ENCODE results near the gene CNTNAP5.

The CNTNAP5 gene

DNA sequence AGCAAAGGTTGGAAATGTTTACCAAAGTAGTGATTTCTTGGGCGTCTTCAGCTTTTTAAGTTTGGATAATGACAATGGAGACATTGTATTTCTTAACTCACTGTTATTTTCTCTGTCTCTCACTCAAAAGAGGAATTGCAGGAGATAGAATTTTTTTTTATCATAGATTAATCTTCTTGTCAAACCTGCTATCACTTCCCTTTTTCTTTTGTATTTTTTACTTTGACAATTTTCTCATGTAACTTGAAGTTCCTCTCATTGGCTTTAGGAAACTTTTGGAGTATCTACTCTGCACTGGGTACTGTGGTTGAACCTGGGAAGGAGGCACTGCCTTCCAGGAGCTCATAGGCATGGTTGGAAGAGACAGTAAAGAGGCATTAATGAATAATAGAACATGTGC lies 489.1 kb downstream of the CNTNAP5 start:
- H3K4me3 ChIP-seq (ENCODE audit: low read length) = no peak overlapping the region
- TF ChIP-seq ZNF274 (IDR thresholded peaks at IDR 0.05; ENCODE audit: low read depth, low read length) = no peak

DNA sequence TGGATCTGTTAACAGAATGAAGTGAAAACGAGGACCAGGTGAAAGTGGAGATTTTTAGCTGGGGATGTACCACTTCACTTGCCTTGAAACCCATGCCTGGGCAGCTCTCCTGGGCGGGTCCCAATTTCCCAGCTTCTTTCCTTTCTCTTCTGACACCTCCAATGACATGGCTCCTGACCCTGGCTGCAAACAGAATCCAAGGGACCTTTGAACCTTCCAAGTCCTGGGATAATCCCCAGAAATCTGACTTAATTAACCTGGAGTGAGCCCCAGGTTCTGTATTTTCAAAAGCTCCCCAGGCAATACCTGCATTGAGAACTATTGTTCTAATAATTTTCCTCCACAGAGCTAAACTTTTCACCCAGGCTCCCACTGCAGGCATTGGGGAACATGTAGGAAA lies 495.9 kb downstream of the CNTNAP5 start:
- H3K4me3 ChIP-seq (ENCODE audit: low read length) = no peak overlapping the region
- no peak for TF ChIP-seq ZNF274 (IDR thresholded peaks at IDR 0.05; ENCODE audit: low read depth, low read length)

DNA sequence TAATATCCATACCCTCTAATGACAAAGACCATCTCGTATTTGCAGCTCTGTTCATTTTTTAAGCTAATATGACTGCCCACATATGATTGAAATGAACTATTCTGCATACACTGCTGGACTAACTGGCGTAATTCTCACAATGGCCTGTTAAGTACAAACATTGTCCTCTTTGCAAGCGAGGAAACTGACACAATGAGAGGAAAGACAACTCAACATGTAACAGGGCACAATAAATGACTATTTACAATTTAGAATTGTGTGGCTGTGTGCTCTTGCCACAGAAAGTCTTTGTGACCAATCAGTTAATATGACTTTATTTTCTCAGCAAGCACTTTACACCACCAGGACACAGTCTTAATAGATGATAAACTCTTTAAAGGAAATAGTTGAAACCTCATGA lies 498.0 kb downstream of the CNTNAP5 start:
- TF ChIP-seq ZNF274 (IDR thresholded peaks at IDR 0.05; ENCODE audit: low read depth, low read length) = no peak
- H3K4me3 ChIP-seq (ENCODE audit: low read length) = no peak overlapping the region

DNA sequence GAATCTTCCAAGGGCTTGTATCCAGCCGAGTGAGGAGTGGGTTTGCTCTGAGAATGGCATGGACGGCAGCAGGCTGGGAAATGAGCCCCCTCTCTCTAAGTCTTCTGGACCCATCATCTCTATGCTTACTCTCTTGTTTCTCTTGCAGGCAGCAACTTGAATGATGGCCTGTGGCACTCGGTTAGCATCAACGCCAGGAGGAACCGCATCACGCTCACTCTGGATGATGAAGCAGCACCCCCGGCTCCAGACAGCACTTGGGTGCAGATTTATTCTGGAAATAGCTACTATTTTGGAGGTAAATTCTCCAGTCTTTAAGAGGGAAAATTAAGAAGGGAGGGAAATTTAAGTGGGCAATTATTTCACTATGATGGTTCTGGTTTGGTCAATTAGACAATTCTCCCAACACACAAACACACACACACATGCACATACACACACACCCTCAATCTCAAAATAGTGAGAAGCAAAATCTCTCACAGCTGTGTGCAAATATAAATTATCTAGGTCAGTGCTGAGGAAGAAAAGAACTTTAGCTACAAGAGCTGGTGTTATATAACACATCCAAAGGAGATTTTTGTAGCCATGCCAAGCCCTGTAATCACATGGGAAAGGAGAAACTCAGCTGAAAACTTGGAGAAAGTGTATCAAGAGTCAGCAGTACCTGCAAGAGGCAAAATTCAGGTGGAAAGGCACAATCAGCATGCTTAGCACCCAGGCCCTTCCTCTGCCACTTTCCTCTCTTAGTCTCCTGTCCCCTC lies 499.2 kb downstream of the CNTNAP5 start:
- no peak for TF ChIP-seq ZNF274 (IDR thresholded peaks at IDR 0.05; ENCODE audit: low read depth, low read length)
- no peak overlapping the region for H3K4me3 ChIP-seq (ENCODE audit: low read length)

DNA sequence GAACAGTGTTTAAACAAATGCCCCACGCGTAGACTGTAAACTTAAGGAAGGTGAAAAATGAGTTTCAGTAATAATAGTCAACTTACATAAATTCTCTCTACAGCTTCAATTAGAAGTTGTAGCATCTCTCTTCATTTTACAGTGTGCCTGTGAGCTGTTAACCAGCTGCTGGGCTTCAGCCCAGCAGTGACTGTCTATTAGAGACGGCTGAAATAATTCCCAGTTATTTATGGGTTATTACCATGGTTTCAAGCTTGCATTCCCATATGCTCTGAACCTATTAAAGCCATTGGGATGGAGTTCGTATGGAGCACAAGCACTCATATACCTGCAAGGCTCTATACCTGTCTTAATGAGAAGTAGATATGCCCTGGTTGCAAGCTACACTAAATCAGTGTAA lies 501.1 kb downstream of the CNTNAP5 start:
- H3K4me3 ChIP-seq (ENCODE audit: low read length) = no peak overlapping the region
- no peak for TF ChIP-seq ZNF274 (IDR thresholded peaks at IDR 0.05; ENCODE audit: low read depth, low read length)

DNA sequence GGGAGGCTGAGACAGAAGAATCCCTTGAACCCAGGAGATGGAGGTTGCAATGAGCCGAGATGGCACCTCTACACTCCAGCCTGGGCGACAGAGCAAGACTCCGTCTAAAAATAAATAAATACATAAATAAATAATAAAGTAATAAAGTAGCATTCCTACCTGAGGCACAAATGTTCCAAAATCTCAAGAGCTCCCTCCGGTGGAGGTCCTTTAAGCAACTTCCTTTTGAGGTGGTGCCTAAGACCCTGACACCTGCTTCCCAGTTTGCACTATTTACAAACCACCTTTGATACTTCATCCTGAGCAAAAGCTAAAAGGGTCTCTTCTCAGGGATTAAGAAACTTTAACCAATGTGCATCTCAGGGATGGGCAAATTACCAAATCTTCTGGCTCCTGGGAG lies 505.1 kb downstream of the CNTNAP5 start:
- no peak overlapping the region for H3K4me3 ChIP-seq (ENCODE audit: low read length)
- no peak for TF ChIP-seq ZNF274 (IDR thresholded peaks at IDR 0.05; ENCODE audit: low read depth, low read length)

DNA sequence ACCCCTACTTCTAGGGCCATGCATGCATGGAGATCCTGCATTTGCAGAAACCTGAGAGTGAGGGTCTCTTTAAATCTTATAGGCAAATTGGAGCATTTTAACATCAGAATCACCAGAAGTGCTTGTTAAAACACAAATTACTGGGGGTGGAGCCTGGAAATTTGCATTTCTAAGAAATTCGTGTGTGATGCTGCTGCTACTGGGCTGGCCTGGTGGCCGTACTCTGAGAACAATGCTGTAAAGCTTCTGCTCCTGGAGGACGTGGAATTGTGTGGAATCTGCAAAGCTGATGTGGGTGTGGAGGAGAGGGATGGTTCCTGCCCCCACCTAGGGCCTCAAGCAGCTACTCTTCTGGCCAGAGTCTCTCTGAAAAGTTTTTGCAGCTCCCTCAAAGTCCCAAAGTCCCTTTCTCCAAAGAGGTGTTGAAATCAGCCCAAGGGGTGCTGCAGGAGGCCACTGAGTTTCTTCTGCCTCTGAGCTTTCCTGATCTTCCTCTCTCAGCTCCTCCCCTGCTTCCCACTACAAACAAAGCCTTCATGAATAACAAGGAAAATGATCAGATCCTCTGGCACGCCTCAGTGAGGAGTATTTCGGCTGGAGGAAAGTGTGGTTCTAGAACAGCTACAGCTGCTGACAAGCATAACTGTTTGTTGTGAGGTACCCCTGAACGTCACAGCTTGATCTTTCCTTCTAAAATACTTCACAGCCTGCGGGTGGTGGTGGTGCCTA lies 508.3 kb downstream of the CNTNAP5 start:
- TF ChIP-seq ZNF274 (IDR thresholded peaks at IDR 0.05; ENCODE audit: low read depth, low read length) = no peak

DNA sequence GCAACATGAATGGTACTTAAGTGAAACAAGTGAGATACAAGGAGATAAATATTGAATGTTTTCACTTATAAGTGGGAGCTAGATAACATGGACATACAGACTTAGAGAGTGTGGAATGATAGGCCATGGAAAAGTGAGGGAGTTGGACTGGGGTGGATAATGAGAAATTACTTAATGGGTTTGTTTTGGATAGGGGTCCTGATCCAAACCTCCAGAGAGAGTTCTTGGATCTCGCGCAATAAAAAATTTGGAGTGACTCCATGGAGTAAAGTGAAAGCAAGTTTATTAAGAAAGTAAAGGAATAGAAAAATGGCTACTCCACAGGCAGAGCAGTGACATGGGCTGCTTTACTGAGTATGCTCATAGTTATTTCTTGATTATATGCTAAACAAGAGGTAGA lies 508.9 kb downstream of the CNTNAP5 start:
- no peak overlapping the region for H3K4me3 ChIP-seq (ENCODE audit: low read length)
- TF ChIP-seq ZNF274 (IDR thresholded peaks at IDR 0.05; ENCODE audit: low read depth, low read length) = no peak

More for the DNA sequence above, 508.3 kb downstream of the CNTNAP5 start:
- H3K4me3 ChIP-seq (ENCODE audit: low read length) = no peak overlapping the region

DNA sequence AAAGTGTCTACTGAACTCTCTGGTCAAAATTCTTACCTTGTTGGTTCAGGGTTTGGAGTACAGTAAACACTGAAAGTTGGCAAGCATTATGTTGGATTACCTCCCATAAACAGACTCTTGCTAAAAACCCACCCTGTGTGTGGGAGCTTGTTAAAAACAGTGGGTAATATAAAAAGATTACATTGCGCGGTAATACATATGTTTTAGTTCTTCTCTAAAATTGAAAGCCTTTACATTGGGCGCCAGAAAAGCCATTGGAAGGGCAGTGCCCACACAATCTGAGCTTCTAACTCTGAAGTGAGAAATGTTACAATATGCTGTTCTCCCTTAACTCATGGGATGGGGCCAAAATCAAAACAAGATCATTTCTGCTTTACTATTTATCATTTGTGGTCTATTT lies 510.7 kb downstream of the CNTNAP5 start:
- TF ChIP-seq ZNF274 (IDR thresholded peaks at IDR 0.05; ENCODE audit: low read depth, low read length) = no peak
- H3K4me3 ChIP-seq (ENCODE audit: low read length) = no peak overlapping the region

DNA sequence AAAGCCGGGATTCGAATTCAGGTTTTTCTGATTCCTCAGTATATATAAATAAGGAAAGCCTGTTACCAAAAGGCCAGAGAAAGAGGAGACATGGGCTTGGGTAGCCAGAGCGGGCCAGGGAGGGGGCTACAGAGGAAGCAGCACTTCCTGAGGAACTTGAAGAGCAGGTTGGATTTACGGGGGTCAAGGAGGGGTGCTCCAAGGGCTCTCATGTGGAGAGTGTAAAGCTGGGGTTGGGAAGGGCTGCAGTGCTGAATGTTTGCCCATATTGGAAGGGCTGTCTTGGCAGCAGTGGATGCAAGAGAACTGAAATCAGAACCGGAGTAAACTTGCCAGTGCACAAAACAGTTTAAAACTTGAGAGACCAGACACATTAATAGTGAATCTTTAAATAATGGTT lies 511.5 kb downstream of the CNTNAP5 start:
- no peak for TF ChIP-seq ZNF274 (IDR thresholded peaks at IDR 0.05; ENCODE audit: low read depth, low read length)
- H3K4me3 ChIP-seq (ENCODE audit: low read length) = no peak overlapping the region

DNA sequence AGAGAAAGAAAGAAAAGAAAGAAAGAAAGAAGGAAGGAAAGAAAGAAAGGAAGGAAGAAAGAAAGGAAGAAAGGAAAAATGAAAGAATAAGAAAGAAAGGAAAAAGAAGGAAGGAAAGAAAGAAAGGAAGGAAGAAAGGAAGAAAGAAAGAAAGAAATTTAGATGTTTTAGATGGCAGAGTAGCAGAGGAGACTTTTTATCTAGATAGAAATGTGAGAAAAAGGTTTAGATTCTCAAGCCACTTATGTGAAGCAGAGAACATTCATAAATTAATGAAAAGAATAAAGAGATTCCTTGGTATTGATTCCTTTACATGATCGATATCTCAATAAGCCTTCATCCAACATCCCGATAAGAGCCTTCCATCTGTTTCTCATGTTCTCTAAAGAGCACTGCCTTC lies 513.5 kb downstream of the CNTNAP5 start:
- no peak for TF ChIP-seq ZNF274 (IDR thresholded peaks at IDR 0.05; ENCODE audit: low read depth, low read length)
- H3K4me3 ChIP-seq (ENCODE audit: low read length) = no peak overlapping the region

DNA sequence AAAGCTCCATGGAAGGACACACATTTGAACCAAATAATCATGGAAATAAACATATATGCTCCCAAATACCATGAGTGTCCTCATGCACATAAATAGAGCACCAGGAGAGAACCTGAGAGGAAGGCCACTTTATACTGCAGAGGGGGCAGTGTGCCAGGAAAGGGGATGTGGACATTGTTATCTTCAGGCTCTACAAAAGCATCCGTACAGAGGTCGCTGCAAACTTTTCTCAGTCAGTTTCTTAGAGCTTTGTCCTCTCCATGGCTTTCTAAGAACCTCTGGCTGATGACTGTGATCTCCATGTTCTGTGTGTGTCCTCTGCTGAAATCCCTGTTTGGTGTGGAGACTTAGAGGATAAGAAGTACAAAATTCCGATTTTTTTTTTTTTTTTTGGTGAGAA lies 515.7 kb downstream of the CNTNAP5 start:
- no peak for TF ChIP-seq ZNF274 (IDR thresholded peaks at IDR 0.05; ENCODE audit: low read depth, low read length)
- no peak overlapping the region for H3K4me3 ChIP-seq (ENCODE audit: low read length)

DNA sequence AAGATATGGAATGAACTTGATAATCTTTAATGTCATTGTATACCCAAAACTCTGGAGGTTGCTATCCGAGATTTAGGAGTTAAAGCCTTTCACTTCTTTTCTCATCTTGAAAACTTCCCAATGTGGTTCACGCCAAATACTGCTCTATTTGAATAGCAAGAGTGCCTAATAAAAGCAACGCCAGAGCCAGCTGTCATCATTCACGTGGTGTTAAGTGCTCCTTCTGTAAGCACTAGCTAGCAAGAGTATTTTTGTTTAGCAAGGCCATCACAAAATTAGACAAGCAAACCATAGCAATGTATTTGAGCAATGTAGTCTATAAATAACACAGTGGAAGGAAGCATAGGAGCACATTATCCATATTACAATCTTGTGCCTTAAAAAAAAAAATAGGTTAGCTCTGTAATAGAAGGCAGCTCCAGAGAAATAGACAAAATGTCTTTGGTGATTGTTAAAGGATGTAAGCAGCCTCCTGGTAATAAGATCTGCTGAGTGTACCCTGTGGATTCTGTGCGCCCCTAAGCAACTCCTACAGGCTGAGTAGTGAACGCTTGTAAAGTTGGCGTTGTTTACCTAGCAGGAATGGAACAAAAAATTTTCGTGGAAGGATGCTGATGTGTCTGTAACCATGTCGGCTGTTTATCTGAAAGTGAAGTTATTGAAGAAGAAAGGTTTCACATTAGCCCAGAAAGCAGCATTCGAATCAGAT lies 518.0 kb downstream of the CNTNAP5 start:
- no peak overlapping the region for H3K4me3 ChIP-seq (ENCODE audit: low read length)
- TF ChIP-seq ZNF274 (IDR thresholded peaks at IDR 0.05; ENCODE audit: low read depth, low read length) = no peak

DNA sequence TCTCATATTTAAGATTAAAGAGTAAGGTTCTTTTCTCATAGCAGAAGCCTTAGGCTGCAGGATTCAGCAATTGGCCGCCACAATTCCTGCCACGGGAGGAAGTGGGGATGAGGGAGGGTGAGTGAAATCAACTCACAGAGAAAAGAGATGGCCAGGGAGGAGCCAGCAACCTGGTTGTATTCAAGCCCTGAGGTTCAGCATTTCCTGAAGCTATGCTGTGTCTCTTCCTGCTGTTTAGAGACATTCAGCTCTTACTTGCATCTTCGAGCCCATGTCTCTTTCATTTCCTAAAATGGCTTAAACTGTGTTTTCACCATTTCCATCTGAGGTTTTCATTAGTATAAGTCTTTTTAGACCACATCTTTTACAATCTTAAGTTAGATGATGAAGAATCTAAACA lies 522.6 kb downstream of the CNTNAP5 start:
- no peak overlapping the region for H3K4me3 ChIP-seq (ENCODE audit: low read length)
- no peak for TF ChIP-seq ZNF274 (IDR thresholded peaks at IDR 0.05; ENCODE audit: low read depth, low read length)
